HL-60 (cell line): ENCODE measurements around the gene SRSF2.

Experiments used
- GABPA ChIP-seq: IDR thresholded peaks from 2 replicates; pipeline ENCODE4 v1.6.1; 2012; ENCODE audit warnings: low read depth
- TF ChIP-seq, protein P1 (sequence below): IDR thresholded peaks from one replicate; pipeline ENCODE4 v1.5.1; 2011; ENCODE audit warnings: low read length, control low read depth, inconsistent platforms; ENCODE audit not compliant: insufficient read depth
- TF ChIP-seq, protein P2 (sequence below): IDR thresholded peaks from 2 replicates; pipeline ENCODE4 v1.6.1; 2012; ENCODE audit warnings: low read depth; ENCODE audit not compliant: insufficient replicate concordance

DNA sequence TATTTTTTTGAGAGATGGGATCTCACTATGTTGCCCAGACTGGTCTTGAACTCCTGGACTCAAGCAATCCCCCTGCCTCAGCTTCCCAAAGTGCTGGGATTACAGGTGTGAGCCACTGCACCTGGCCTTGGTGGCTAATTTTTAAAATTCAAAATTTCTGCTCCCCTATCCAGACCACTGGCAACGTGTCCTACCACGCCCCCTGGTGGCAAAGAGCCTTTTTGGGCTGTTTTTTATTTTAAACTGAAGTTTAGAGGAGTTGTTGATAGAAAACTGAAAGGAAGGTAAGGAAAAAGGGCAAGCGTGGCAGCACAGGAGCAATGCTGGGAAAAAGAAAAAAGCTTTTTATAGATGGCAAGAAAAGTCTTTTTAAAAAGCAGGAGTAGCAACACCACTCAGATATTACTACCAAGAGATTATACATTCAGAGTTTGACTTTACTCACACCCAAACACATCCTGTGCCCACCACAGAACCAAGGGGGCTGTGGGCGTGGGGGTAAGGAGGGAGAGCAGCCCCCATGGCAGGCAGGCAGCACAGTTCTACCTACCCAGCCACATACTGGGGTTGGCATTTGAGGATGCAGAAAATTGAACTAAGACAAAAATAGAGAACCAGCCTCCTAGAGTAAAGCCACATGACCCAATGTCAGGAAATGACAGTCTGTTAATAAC is 22.2 kb downstream of the SRSF2 start:
- TF ChIP-seq, protein P1, sequence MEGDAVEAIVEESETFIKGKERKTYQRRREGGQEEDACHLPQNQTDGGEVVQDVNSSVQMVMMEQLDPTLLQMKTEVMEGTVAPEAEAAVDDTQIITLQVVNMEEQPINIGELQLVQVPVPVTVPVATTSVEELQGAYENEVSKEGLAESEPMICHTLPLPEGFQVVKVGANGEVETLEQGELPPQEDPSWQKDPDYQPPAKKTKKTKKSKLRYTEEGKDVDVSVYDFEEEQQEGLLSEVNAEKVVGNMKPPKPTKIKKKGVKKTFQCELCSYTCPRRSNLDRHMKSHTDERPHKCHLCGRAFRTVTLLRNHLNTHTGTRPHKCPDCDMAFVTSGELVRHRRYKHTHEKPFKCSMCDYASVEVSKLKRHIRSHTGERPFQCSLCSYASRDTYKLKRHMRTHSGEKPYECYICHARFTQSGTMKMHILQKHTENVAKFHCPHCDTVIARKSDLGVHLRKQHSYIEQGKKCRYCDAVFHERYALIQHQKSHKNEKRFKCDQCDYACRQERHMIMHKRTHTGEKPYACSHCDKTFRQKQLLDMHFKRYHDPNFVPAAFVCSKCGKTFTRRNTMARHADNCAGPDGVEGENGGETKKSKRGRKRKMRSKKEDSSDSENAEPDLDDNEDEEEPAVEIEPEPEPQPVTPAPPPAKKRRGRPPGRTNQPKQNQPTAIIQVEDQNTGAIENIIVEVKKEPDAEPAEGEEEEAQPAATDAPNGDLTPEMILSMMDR = peak; percentile 66
- TF ChIP-seq, protein P2, sequence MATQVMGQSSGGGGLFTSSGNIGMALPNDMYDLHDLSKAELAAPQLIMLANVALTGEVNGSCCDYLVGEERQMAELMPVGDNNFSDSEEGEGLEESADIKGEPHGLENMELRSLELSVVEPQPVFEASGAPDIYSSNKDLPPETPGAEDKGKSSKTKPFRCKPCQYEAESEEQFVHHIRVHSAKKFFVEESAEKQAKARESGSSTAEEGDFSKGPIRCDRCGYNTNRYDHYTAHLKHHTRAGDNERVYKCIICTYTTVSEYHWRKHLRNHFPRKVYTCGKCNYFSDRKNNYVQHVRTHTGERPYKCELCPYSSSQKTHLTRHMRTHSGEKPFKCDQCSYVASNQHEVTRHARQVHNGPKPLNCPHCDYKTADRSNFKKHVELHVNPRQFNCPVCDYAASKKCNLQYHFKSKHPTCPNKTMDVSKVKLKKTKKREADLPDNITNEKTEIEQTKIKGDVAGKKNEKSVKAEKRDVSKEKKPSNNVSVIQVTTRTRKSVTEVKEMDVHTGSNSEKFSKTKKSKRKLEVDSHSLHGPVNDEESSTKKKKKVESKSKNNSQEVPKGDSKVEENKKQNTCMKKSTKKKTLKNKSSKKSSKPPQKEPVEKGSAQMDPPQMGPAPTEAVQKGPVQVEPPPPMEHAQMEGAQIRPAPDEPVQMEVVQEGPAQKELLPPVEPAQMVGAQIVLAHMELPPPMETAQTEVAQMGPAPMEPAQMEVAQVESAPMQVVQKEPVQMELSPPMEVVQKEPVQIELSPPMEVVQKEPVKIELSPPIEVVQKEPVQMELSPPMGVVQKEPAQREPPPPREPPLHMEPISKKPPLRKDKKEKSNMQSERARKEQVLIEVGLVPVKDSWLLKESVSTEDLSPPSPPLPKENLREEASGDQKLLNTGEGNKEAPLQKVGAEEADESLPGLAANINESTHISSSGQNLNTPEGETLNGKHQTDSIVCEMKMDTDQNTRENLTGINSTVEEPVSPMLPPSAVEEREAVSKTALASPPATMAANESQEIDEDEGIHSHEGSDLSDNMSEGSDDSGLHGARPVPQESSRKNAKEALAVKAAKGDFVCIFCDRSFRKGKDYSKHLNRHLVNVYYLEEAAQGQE = no peak
- no peak for TF ChIP-seq GABPA
